Activated CD4-positive, alpha-beta T cell treated with anti-CD3 and anti-CD28 coated beads for 4 hours (primary cell): ENCODE measurements around the gene DDX46.
A peak's percentile ranks its signal among the peaks of the same experiment; 100 is the strongest.
"Not testable (repeated sequence)": the region's sequence is repeated elsewhere in the genome, so short reads cannot be mapped to it uniquely, and the experiment has no call there.

Experiments
- DNase-seq, 2 donors: peaks; one replicate each; pipeline ENCODE4 v3.0.0-alpha.2; 2020

Gene DDX46

GRCh38 chr5:134758504-134759341 lies at the start of gene DDX46:
Gene DDX46, plus strand, starts transcription at chr5:134758779. Its CDS starts 160 bp downstream, at chr5:134758939.
- peak; percentile 92 to 94 for DNase-seq

GRCh38 chr5:134714120-134714519 lies 44.5 kb upstream of the DDX46 start:
- DNase-seq, result no peak

GRCh38 chr5:134714541-134714940 lies 44.0 kb upstream of the DDX46 start:
- DNase-seq, result no peak

- not testable (repeated sequence) for DNase-seq
These were observed 43.1 kb upstream of the DDX46 start for GRCh38 chr5:134715466-134715865.

GRCh38 chr5:134724872-134725271 lies 33.7 kb upstream of the DDX46 start:
- no peak for DNase-seq

GRCh38 chr5:134732819-134733218 lies 25.8 kb upstream of the DDX46 start:
- DNase-seq, result no peak

GRCh38 chr5:134735243-134735642 lies 23.3 kb upstream of the DDX46 start:
- DNase-seq, result no peak

GRCh38 chr5:134736173-134736812 lies 22.3 kb upstream of the DDX46 start:
- no peak for DNase-seq

- DNase-seq, result peak; percentile 97
These were observed 20.2 kb upstream of the DDX46 start, which contains the start of gene CAMLG for GRCh38 chr5:134738133-134738962. Gene CAMLG, plus strand, starts transcription at chr5:134738548. Its CDS starts 73 bp downstream, at chr5:134738621.

GRCh38 chr5:134738963-134739661 lies 19.5 kb upstream of the DDX46 start:
- peak; percentile 21 to 31 for DNase-seq

- DNase-seq, result no peak
These were observed 17.5 kb upstream of the DDX46 start for GRCh38 chr5:134741052-134741451.

- DNase-seq, result no peak
These were observed 16.4 kb upstream of the DDX46 start for GRCh38 chr5:134742134-134742533.

GRCh38 chr5:134749415-134749814 lies 9.2 kb upstream of the DDX46 start:
- no peak for DNase-seq

- peak in 1 of 2 donors; percentile 3 for DNase-seq
These were observed 439 bp upstream of the DDX46 start for GRCh38 chr5:134758176-134758503.

- DNase-seq, result not testable (repeated sequence)
These were observed 9.1 kb downstream of the DDX46 start for GRCh38 chr5:134767528-134768291.

- no peak for DNase-seq
These were observed 10.6 kb downstream of the DDX46 start for GRCh38 chr5:134769206-134769605.

- DNase-seq, result no peak
These were observed 14.0 kb downstream of the DDX46 start for GRCh38 chr5:134772461-134773125.

GRCh38 chr5:134777366-134777765 lies 18.8 kb downstream of the DDX46 start:
- DNase-seq, result no peak

GRCh38 chr5:134784241-134784920 lies 25.8 kb downstream of the DDX46 start:
- DNase-seq, result no peak

- DNase-seq, result no peak
These were observed 26.5 kb downstream of the DDX46 start for GRCh38 chr5:134784946-134785620.
